Skin of body (tissue), 2 donors: ENCODE results near the gene OR10P1. TPM values are rescaled to one million over a fixed set of nuclear protein-coding genes. Genes with fewer than 3 reads are reported as not detected.

Experiments used
- DNase-seq: peaks from one replicate; lab custom pipeline; 2025; lab: John Stamatoyannopoulos, UW
- total RNA-seq: library from RNA; depleted of rRNA; stranded (reverse); fragments of >200 nt; gene quantifications from one replicate; pipeline ENCODE4 v1.2.3, GENCODE V29; 2014

OR10P1 gene
- total RNA-seq, 1 donor from 2014 or later: not detected

GRCh38 chr12:55651299-55651683, 14.6 kb downstream of the OR10P1 start:
- no peak for DNase-seq

- DNase-seq: no peak
These were observed 15.7 kb downstream of the OR10P1 start for GRCh38 chr12:55652352-55652751.

GRCh38 chr12:55653031-55653430, 16.3 kb downstream of the OR10P1 start:
- no peak for DNase-seq

GRCh38 chr12:55654511-55655214, 18.0 kb downstream of the OR10P1 start:
- no peak for DNase-seq

- DNase-seq: no peak
These were observed 20.5 kb downstream of the OR10P1 start for GRCh38 chr12:55657212-55657611.

- DNase-seq: no peak
These were observed 21.5 kb downstream of the OR10P1 start for GRCh38 chr12:55658212-55658611.

GRCh38 chr12:55658635-55659391, 22.1 kb downstream of the OR10P1 start:
- DNase-seq: no peak

- no peak for DNase-seq
These were observed 23.0 kb downstream of the OR10P1 start for GRCh38 chr12:55659486-55660385.

- no peak for DNase-seq
These were observed 26.7 kb downstream of the OR10P1 start for GRCh38 chr12:55663391-55663790.

- no peak for DNase-seq
These were observed 28.1 kb downstream of the OR10P1 start for GRCh38 chr12:55664826-55665225.

GRCh38 chr12:55666508-55666907, 29.8 kb downstream of the OR10P1 start:
- DNase-seq: no peak

GRCh38 chr12:55670276-55670675, 33.6 kb downstream of the OR10P1 start:
- DNase-seq: no peak

- no peak for DNase-seq
These were observed 35.1 kb downstream of the OR10P1 start for GRCh38 chr12:55671746-55672145.

- DNase-seq: no peak
These were observed 36.9 kb downstream of the OR10P1 start for GRCh38 chr12:55673638-55674037.

- no peak for DNase-seq
These were observed 39.0 kb downstream of the OR10P1 start for GRCh38 chr12:55675666-55676065.

- DNase-seq: no peak
These were observed 40.0 kb downstream of the OR10P1 start for GRCh38 chr12:55676707-55677106.

- DNase-seq: no peak
These were observed 43.0 kb downstream of the OR10P1 start for GRCh38 chr12:55679691-55680090.

- DNase-seq: no peak
These were observed 44.7 kb downstream of the OR10P1 start for GRCh38 chr12:55681142-55682077.

- DNase-seq: no peak
These were observed 45.5 kb downstream of the OR10P1 start for GRCh38 chr12:55682087-55682796.

- no peak for DNase-seq
These were observed 47.0 kb downstream of the OR10P1 start for GRCh38 chr12:55683676-55684075.
